Heart left ventricle (tissue), 16 donors: ENCODE measurements around the gene NOP9. TPM values are rescaled to one million over a fixed set of nuclear protein-coding genes. Genes with fewer than 3 reads are reported as not detected.

Experiments
- ATAC-seq, 4 donors: fragments of 200-7000 bp; cut with Tn5 transposase; one replicate each; pipeline ENCODE4 v1.9.1; 2020 to 2022; ENCODE audit warnings: moderate library complexity in 4 of 4, mild to moderate bottlenecking in 3 of 4, moderate number of reproducible peaks in 1 of 4
- DNase-seq, 5 donors: peaks; one replicate each; pipeline ENCODE4 v3.0.0-alpha.2; 2020
- H3K27ac ChIP-seq, 12 donors: fragments of 200-600 bp; sonication (generic) in 4 of 12; one replicate each; pipeline versions ENCODE4 v1.5.0 to v1.8.0; 2016 to 2022; ENCODE audit warnings: mild to moderate bottlenecking in 2 of 12
- H3K27me3 ChIP-seq, 9 donors: fragments of 200-600 bp; sonication (generic) in 2 of 9; one replicate each; pipeline versions ENCODE4 v1.5.1 to v1.8.0; 2016 to 2022; ENCODE audit warnings: mild to moderate bottlenecking in 3 of 9
- H3K36me3 ChIP-seq, 9 donors: fragments of 200-600 bp; sonication (generic) in 2 of 9; one replicate each; pipeline versions ENCODE4 v1.5.0 to v1.8.0; 2018 to 2022; ENCODE audit warnings: mild to moderate bottlenecking in 2 of 9
- H3K4me1 ChIP-seq, 12 donors: fragments of 200-600 bp; sonication (generic) in 4 of 12; one replicate each; pipeline versions ENCODE4 v1.5.0 to v1.8.0; 2016 to 2022; ENCODE audit warnings: mild to moderate bottlenecking in 3 of 12
- H3K4me3 ChIP-seq, 12 donors: fragments of 200-600 bp; sonication (generic) in 4 of 12; one replicate each; pipeline versions ENCODE4 v1.5.0 to v1.8.0; 2017 to 2022; ENCODE audit warnings: mild to moderate bottlenecking in 9 of 12, moderate library complexity in 4 of 12
- H3K9me3 ChIP-seq, 12 donors: fragments of 200-600 bp; sonication (generic) in 4 of 12; one replicate each; pipeline versions ENCODE4 v1.5.0 to v1.8.0; 2016 to 2022; ENCODE audit warnings: mild to moderate bottlenecking in 1 of 12
- CTCF ChIP-seq, 12 donors: fragments of 200-600 bp; sonication (generic) in 4 of 12; IDR thresholded peaks; one replicate each; pipeline versions ENCODE4 v1.5.0 to v1.8.0; 2018 to 2022; ENCODE audit warnings: antibody characterized with exemption in 12 of 12, mild to moderate bottlenecking in 5 of 12
- POLR2A ChIP-seq, 2 donors: fragments of 450-650 bp; IDR thresholded peaks; one replicate each; pipeline ENCODE4 v1.6.1; 2017; ENCODE audit warnings: antibody characterized with exemption in 2 of 2, mild to moderate bottlenecking in 2 of 2, moderate library complexity in 2 of 2
- WGBS, 4 donors: extraction: QIAGEN DNeasy Blood & Tissue Kit in 2 of 4; methylation state at CpG; one replicate each; pipeline versions ENCODE4 v1.1.5 to v1.1.7; 2013 to 2018; 5-methylcytosine and 5-hydroxymethylcytosine counted together
- intact Hi-C, 10 donors: fragments of 100-400 bp; cut with DNase I; formaldehyde crosslinking; loops; one replicate each; pipeline versions ENCODE4 v1.11.1 to v1.14.2; 2022
- polyA plus RNA-seq, 2 donors: library from polyadenylated mRNA; stranded (reverse); fragments of 200-250 nt; gene quantifications; one replicate each; pipeline ENCODE4 v1.2.3, GENCODE V29; 2013
- total RNA-seq, 9 donors: library from RNA; depleted of rRNA in 2 of 9; stranded (reverse); fragments of >200 nt in 2 of 9; fragmentation: NEBNext Ultra II Directional in 3 of 9; extraction: Animal tissue kit (Norgen Biotek cat#: 25700) in 3 of 9; gene quantifications; one replicate each; pipeline versions ENCODE4 v1.1.0 to v1.2.4, GENCODE V29; 2016 to 2023
- donor health status: ischemic (EF 13 %, LVEDD 7.1; RV severe dilation, severe dysfunction).
- donor health status: healthy with polysubstance abuse.
- donor health status: DM: no; HTN: yes; CAD: no.
- donor health status: DM: no; HTN: no; CAD: no.
- donor health status: ischemic (EF 25% LVEDD 6.9; RV normal size, moderate dysfunction).
- donor health status: ischemic (EF 25% LVEDD 5.7; RV mildly dilated, moderate dysfunction).
- donor health status: healthy.
- donor health status: DM: yes; HTN: yes; CAD: no.
- donor health status: ischemic (EF 35%, LVEDD 5.7; RV mildly dilated, moderate dysfunction).
- donor health status: nonischemic (EF 11% LVEDD 7.7; RV severe dilation, severe dysfunction).
- donor health status: DM: yes; HTN: yes; CAD: no.
- donor health status: PGD.
- donor health status: ischemic (EF 29% LVEDD 5.4; RV normal size, mild dysfunction).
- donor health status: nonischemic (EF 23%, LVEDD 6.1; RV moderate dilation, normal function).

The NOP9 gene
- total and polyA plus RNA-seq, 11 donors: 13.5 to 34.0 (median 27.8) TPM

- H3K4me3 ChIP-seq: no peak overlapping the region
- peak in 1 of 5 donors; percentile 25 for DNase-seq
- no peak overlapping the region for H3K27ac ChIP-seq
- H3K27me3 ChIP-seq: no peaks in the 10 kb centered on the region
- WGBS, 4 donors: 74 to 81% (median 78%) methylated on average over 14 to 16 of the region's 16 CpGs
- no peaks in the 10 kb centered on the region for H3K9me3 ChIP-seq
- peak in 1 of 4 donors; percentile 11 for ATAC-seq
- TF ChIP-seq POLR2A (IDR thresholded peaks at IDR 0.05) (no peak), CTCF (IDR thresholded peaks at IDR 0.05) (no peak)
- intact Hi-C loops: no loop called here
- no peaks in the 10 kb centered on the region for H3K36me3 ChIP-seq
- H3K4me1 ChIP-seq: no peaks in the 10 kb centered on the region
Measured at GRCh38 chr14:24259282-24260025, 40.2 kb upstream of the NOP9 start.

- no peak overlapping the region for H3K4me3 ChIP-seq
- H3K27ac ChIP-seq: no peak overlapping the region
- DNase-seq (no peak), ATAC-seq (peak in 1 of 4 donors; percentile 4)
- no peak for TF ChIP-seq POLR2A (IDR thresholded peaks at IDR 0.05)
- TF ChIP-seq CTCF (IDR thresholded peaks at IDR 0.05): no peak
- no peaks in the 10 kb centered on the region for H3K4me1 ChIP-seq
- WGBS, 4 donors: 85 to 90% (median 89%) methylated on average over 16 of the region's 16 CpGs
- no peaks in the 10 kb centered on the region for H3K9me3 ChIP-seq
- no peaks in the 10 kb centered on the region for H3K27me3 ChIP-seq
- peaks cover 0 to 4% (median 0%) of the 10 kb centered on the region in 9 donors for H3K36me3 ChIP-seq
- intact Hi-C loops: no loop called here
Measured at GRCh38 chr14:24260026-24260779, 39.4 kb upstream of the NOP9 start.

GRCh38 chr14:24260780-24261157 lies 38.9 kb upstream of the NOP9 start:
- Histone ChIP-seq H3K27me3 (no peaks in the 10 kb centered on the region), H3K9me3 (no peaks in the 10 kb centered on the region), H3K36me3 (peaks cover 0 to 9% (median under 1%) of the 10 kb centered on the region in 9 donors), H3K4me1 (no peaks in the 10 kb centered on the region), H3K4me3 (no peak overlapping the region), H3K27ac (no peak overlapping the region)
- 72 to 89% (median 83%) methylated on average over 3 to 4 of the region's 4 CpGs for WGBS, 4 donors
- DNase-seq (no peak), ATAC-seq (no peak)
- TF ChIP-seq POLR2A (IDR thresholded peaks at IDR 0.05) (no peak), CTCF (IDR thresholded peaks at IDR 0.05) (no peak)
- intact Hi-C loops: no loop called here

GRCh38 chr14:24261256-24261968 lies 38.2 kb upstream of the NOP9 start:
- Histone ChIP-seq H3K27ac (no peak overlapping the region), H3K36me3 (peaks cover 0 to 15% (median 7%) of the 10 kb centered on the region in 9 donors), H3K9me3 (no peaks in the 10 kb centered on the region), H3K4me3 (no peak overlapping the region), H3K4me1 (no peaks in the 10 kb centered on the region), H3K27me3 (no peaks in the 10 kb centered on the region)
- intact Hi-C loops: no loop called here
- TF ChIP-seq POLR2A (IDR thresholded peaks at IDR 0.05) (no peak), CTCF (IDR thresholded peaks at IDR 0.05) (no peak)
- DNase-seq (no peak), ATAC-seq (no peak)
- 85 to 91% (median 88%) methylated on average over 20 of the region's 20 CpGs for WGBS, 4 donors
